NCI-H2196 treated with DMSO at 0.1 percent for 48 hours (cell line): Measurements from ENCODE around the gene CCDC9B.

Source experiments
- DNase-seq: peaks from one replicate; lab custom pipeline; 2025; ENCODE audit not compliant: unreplicated experiment; lab: John Stamatoyannopoulos, UW

CCDC9B gene

DNA sequence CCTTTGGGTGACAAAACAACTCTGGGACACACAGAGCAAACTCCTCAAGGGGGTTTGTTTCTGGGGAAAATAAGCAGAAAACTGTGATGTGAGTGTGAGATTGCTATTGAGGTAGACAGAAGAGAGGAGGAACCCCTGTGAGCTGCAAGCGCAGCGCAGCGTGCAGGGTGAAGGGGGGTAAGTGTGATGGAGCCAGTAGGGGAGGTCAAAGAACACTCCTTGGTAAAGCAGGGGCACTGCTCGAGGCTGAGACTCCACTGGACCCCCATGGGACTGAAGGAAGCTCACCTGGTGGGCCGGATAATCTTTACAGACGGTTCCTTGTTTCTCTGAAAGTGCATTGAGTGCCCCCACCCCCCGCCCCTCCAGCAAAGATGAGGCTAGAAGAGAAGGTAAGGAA, 9.7 kb downstream of the CCDC9B start:
- no peak for DNase-seq

DNA sequence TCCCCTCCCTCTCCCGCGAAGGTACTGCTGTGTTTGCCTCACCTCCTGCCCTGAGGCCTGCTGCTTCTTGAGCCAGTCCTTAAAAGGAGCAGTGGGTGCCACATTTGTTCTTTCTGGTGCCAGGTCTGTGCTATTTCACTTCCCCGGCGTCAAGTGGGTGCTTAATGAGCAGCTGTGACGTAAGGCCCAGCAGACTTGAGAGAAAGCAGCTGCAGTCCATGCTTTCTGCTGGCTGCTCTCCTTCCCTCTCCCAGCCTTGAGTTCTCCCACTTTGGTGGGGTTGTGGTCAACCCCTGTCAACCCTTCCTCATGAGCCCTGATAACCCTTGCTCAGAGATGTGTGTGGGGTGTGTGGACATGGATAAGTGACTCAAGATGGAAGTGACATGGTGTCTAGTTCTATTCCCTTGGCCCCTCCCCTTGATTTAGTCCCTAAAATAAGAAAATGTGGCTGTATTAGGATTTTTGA, 10.3 kb downstream of the CCDC9B start:
- DNase-seq, result no peak

DNA sequence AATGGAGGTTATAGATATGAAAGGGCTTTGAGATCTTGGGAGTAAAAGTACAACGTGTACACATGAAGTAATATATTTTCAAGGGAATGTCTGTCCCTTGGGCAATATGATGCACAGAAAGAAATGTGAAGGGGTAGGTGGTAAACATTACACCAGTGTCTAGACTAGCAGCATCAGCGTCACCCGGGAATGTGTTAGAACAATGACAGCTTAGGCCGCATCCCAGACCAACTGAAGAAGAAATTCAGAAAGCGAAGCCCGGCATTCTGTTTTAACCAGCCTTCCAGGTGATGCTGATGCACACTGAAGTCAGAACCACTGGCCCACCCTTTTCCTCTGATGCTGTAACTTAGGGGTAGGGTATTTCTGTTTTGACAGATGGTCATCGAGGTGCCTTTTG, 10.9 kb downstream of the CCDC9B start:
- DNase-seq, result no peak

DNA sequence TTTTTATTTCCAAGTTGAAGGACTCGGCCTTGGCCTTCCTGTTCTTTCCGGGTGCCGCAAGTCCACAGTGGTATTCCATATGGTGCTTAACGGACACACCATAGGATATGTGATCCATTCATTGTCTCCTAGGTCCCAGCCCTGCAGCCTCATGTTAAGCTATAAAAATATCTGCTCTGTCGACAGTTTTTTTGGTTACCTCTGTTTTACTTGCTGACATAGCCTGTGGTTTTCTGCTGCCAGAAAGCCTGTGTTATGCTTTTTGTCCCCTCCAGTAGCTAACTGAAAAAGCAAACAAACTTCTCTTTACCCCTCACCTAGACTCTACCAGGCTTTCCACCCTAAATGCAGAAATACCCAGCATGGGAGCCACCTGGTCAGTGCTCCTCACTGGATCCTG, 12.0 kb downstream of the CCDC9B start:
- no peak for DNase-seq

DNA sequence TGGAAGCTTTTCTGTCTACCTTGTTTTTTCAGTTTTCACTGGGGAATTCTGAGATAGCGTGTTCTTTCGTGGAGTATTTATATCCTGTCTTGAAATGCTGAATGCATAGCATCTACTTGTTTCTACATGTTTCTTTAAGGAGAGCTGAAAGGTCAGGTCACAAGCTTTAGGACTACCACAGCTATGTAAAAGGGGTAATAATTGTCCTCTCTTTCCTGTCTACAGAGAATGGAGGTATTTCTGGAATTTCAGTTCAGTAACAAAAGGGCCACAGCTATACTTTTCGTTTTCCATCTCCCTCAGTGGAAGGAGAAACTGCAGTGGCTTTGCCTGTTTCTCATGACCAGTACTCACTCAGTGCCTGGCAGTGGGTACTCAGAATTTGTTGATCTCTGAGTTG, 12.6 kb downstream of the CCDC9B start:
- DNase-seq, result no peak

DNA sequence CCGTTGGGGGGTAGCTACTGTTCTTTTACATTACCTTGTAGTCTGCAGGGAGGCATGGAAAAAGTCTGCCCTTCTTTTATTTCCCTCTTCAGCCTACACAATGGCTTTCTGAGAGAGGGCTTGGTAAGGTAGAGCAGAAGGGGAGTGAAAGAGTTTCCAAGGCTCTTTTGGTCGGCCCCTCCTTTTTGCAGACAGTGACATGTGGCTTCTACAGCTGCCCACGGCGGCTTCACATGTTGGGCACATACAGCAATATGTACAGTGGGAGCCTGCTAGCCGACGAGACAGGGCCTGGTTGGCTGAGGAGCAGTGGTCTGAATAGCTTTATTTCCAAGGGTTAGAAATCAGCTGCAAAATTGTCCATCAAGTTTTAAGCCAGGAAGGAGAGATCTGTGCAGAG, 13.3 kb downstream of the CCDC9B start:
- no peak for DNase-seq

DNA sequence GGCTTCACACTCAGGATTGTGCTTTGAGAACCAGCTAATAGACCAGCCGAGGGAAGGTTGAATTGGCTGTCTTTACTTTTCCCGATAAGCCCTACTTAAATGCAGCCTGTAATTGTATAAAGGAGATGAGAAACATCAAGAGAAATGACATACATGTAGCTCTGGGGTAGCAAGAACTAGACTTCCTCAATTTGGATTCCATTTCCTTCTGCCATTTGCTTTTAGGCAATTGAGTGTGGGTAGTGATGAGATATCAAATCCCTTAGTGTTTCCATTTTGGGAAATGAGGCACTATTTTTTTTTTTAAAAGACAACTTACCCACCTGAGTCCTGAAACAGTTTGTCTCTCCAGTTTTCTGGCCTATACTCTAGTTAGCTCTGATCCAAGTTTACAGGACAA, 15.0 kb downstream of the CCDC9B start:
- DNase-seq, result no peak

DNA sequence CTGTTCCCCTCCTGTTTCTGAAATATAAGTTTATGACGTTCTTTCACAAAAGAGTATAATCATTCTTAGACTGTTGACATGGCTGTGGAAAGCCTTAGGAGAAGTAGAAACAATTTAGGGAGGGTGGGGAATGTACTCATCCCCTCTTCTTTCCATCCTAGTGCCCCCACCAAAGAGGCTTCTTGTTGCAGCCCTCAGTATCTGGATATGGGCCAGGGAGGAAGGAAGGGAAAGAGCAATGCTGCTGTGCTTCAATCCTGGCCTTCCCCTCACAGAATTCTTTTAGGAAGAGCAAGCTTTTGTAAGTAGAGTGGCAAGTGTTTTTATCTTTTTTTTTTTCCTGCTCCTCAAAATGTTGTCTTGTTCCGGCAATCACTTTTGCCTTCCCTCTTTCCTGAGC, 15.6 kb downstream of the CCDC9B start:
- no peak for DNase-seq

DNA sequence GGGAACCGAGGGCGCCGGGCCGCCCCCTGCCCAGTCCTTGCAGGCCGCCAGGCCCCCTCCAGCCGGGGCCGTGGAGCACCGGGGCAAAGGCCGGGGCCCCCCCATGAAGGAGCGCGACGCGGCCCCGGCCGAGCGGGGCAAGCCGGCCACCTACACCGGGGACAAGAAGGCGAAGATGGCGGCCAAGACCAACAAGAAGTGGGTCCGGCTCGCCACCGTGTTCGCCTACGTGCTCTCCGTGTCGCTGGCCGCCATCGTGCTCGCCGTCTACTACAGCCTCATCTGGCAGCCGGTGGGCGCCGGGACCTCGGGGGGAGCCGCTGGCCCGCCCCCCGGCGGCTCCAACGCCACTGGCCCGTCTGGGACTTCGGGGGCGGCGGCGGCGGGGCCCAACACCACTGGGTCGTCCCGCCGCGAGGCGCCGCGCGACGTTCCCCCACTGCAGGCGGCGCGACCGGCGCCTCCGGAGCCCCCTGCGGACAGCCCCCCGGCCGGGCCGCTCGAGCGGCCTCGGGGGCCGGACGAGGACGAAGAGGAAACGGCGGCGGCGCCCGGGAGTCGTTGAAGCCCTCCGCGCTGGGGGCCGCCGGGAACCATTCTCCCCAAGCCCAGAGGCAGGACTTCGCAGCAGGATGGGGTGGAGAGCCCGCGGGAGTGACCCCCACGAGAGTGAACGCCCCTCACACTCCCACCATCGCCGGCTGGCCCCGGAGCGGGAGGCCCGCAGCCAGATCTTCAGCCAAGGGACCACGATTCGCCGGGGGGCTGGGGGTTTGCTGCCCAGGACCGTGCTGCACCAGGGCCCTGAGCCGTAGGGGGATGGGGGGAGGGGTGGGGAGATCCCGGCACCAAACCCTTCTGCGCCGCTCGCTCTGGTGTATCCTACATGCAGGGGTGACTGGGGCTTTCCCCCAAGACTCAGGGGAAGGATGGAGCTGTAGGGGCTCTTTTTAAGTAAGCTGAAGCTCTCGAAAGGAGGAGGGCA, 16.5 kb downstream of the CCDC9B start:
- no peak for DNase-seq

DNA sequence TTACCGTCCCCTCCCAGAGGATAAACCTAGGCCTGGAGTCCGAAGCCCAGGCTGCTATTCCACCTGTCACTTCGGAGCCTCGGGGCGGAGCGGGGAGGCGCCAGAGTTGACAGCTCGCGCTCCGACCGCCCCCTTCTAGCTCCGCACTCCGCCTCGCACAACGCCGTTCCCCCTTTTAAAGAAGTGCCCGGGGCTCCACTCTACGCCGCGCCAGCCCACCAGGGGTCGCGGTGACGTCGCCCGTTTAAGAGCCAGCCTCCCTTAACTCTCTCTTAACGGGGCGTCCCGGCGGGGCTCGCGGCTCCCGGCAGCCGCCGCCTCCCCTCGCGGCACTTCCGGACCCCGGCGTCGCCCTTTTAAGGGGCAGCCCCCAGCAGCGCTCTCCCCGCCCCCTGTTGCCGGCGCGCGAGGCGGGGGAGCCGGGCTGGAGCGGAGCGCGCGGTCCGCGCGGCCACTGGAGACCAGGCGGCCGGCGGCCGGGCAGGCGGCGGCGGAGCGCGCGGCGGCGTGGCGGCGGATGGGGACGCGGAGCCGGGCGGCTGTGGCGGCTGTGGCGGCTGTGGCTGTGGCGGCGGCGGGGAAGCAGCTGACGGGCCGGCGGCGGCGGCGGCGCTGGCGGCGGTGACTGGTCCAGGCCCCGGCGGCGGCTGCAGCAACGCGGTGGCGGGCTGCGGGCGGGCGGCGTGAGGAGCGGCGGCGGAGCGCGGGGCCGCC, 17.3 kb downstream of the CCDC9B start, which contains the start of gene INAFM2:
INAFM2 (plus strand) TSS at position 454 of the 714 bp plus-strand sequence. CDS start 364 bp downstream, outside the sequence.
- peak; percentile 47 for DNase-seq

DNA sequence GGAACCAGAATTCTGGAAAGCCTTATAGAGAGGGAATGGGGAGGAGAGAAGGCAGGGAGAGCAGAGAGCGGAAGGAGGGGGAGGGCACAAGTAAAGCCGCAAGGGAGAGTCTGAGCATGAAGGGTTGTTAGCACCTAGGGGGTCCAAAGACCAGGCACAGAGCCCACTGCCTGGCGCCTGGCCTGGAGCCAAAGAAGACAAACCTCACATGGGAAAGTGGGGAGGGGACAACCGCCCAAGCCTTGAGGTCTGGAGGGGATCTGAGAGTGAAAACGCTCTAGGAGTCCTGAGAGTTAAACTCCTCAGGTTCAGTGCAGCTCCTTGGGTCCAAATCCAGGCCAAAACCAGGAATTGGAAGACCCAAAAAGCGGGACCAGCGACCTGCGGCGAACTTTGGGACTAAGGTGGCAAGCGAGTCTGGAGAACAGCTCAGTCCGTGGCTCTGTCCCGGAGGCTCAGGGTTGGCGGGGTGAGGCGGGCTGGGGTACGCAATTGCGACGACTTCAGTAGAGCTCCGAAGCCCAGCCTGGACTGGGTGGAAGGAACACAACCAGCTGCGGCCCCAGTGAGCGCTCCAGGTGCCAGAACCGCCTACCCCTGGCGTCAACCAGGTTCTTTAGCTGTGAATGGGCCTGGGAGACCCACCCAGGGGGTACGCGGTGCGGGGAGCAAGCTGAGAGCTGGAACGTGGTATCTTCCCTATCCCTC, 18.1 kb downstream of the CCDC9B start:
- no peak for DNase-seq

DNA sequence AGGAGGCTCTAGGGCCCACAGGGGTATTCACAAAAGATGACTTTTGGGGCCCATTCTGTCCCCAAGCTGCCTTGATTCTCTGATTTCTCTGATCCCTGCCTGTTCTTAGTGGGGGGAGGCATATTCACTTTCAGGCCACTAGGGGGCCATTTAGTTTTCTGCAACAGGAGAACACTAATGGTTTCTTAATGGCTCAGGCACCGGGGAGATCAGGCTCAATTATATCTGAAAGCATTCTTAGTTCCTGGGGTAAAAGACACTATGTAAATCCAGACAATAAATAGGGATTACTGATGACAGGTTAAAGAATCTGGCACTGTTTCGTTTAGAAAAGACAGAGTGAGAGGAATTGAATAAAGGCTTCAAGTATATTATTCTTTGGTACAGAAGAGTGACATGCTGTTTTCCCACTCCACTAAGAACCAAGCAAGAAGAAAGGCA, 19.8 kb downstream of the CCDC9B start:
- DNase-seq, result no peak

DNA sequence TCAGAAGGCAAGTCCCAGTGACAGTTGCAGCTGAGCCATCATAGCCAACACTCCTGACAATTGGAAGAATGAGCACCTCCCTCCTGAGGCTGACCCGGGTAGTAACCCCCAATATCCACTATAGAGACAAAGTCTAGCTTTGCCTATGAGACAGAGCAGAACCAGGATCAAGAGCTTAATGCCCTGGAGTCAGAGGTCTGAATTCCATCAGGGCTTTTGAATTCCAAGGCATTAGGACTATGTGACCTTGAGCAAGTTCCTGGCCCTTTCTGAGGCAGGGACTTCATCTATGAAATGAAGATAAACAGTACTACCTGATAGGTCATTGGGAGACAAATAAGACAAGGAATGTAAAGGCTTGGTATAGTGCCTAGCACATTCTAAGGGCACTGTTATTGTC, 20.3 kb downstream of the CCDC9B start:
- DNase-seq, result no peak

DNA sequence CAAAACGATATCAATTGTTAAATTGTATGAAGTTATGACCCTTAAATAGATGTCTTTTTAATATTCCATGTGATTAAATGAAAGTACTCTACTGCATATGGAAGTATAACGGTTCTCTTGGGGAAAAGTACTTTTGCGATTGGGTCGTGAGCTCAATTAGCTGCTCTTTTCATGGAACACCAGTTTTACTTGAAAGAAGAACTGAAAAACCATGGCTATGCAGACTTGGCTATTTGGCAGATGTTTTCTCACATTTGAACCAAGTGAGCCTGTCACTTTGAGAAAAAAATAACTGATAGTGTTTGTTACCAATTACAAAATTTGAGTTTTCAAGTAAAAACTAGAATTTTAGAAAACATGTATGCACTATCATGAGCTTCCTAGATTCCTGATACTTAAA, 23.2 kb downstream of the CCDC9B start:
- no peak for DNase-seq

DNA sequence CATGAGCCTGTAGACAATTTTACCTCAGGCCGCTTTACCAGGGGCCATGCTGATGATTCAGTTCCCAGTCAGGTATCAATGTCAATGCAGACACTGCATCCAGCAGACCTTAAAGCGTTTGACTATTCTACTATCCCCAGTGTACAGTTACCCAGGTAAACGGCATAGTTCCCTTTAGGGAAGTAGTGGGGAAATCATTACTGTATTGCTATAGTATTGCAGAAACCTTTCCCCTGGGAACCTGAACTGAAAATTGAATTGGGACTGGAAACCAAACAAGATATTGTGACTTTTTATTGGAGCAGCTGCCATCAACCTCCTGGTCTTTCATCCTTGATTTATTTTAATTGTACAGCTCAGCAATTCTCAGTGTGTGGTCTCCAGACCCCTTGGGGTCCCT, 23.8 kb downstream of the CCDC9B start:
- no peak for DNase-seq

DNA sequence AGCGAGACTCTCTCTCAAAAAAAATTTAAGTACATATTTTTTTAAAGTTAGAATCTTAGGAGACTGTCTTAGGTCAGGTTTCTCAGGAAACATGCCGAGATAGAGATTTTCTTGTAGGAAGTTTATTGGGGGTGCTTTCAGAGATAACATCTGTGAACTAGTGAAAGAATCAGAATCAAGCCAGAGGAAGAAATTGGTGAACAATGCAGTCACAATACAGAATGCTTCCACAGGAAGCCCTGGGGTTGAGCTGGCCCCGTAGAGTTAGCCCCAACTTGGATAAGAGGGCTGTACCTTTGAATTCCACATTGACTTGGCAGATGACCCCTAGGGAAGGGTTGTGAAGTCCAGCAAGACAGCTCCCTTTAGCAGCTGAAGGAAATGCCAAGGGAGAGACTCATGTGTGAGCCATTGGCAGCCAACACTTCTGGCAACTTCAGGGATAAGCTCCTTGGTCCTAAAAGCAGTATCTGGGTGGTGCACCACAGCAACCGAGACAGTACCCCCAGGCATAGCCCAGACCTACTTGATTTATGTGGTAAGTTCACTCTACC, 25.9 kb downstream of the CCDC9B start:
- no peak for DNase-seq

DNA sequence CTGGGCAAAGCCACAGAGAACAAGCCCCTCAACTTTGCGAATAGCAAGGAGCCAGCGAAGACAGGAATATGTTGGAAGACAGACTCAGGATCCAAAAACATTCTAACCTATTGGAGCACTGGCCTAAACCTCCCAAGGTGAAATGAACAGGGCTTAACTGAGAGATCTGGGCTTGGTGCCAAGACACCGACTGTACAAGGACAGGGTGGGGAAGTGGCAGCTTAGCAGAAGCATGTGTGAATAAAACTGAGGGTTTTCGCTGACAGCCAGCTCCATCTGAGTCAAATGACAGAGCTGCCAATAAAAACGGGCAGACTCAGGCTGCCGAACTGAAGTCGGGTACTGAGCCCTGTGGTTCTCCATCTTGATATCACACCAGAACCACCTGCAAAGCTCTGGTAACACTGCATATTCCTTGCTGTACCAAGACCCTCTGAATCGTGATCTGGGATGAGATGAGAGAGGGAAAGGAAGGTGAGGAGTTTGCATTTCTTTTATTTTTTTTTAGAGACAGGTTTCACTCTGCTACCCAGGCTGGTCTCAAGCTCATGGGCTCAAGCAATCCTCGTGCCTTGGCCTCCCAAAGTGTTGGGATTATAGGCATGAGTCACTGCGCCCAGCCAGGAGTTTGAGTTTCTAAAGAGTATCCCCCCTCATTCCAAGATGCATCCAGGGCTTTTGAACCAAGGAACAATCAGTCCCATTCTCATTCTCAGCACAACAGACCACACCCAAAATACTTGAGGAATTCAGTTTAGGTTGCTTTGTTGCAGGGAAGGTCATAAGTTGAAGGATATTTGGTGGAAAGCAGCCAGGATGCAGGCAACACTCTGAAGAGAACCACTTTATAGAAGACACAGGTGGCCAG, 27.0 kb downstream of the CCDC9B start:
- no peak for DNase-seq

DNA sequence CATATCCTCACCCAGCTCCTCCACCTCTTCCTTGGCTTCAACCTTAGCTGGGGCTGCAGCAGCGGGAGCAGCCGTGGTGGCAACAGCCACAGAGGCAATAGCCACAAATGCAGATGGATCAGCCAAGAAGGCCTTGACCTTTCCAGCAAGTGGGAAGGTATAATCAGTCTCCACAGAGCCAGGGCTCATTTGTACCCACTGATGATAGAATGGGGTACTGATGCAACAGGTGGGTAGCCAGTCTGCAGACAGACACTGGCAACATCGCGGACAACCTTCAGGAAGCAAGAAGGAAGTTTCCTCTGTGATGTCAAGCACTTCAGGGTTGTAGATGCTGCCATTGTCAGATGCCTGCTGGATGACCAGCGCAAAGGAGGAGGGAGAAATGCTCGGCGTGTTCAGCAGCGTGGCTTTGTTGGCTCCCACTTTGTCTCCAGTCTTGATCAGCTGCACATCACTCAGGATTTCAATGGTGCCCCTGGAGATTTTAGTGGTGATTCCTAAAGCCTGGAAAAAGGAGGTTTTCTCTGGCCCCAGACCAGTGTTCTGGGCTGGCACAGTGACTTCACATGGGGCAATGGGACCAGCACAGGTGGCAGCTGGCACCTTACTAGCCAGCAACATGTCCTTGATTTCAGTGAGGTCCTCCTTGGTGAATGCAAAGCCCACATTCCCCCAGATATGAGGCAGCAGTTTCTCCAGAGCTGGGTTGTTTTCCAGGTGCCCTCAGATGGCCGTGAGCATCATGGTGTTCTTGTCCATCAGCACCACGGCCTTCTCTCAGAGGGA, 28.2 kb downstream of the CCDC9B start:
- no peak for DNase-seq

DNA sequence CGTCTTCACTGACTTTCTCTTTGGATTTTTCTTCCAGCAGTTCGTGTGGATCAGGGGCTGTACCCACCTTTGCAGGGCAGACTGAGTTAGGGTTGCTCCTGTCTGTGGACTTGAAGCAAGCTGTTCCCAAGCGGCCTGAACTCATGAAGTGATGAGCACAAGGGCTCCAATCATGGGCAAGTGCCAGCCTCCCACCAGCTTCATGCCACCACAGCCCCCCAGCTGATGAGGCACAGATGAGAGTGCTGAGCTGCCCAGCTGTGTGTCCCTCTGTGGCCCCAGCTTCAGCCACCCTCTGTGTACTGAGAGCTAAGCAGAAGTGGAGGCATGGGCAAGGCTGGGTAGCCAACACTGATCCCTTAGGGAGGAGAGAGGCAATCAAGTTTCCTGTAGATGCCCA, 29.7 kb downstream of the CCDC9B start:
- no peak for DNase-seq
